ENCODE measurements around the gene RAB7A.

RAB7A gene

DNA sequence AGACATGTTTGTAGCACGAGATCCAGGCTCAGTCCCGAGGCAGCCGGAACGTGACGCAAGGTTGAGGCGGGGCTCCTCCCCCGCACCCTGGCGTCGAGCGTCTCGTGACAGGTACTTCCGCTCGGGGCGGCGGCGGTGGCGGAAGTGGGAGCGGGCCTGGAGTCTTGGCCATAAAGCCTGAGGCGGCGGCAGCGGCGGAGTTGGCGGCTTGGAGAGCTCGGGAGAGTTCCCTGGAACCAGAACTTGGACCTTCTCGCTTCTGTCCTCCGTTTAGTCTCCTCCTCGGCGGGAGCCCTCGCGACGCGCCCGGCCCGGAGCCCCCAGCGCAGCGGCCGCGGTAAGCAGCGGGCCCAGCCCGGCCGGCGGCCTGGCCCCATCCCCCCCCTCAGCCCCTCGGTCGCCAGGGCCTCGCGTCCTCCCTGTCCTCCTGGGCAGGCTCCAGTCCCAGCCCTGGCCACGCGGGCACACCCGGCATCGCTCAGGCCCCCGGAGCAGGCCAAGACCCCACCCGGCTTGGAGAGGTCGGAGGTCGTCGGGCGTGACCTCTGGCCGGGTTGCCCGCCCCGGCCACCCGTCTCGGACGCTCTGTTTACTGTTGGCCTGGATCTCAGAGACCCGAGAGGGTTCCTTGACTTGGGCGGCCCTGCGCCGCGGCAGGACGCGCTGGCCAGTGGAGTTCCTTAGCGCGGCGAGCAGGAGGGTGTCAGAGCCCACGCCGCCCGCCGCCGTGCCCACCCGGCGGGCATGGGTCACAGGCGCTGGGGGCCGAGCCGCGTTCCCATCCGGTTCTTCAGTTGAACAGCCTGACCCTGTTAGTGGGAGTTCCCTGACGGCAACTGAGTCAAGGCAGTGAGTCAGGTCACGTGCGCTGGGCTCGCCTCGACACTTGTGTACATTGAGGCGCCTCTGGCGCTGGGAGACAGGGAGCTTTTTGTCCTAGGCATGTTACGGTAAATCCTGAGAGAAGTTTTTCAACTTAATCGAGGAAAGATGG, at the start of gene RAB7A:
RAB7A (plus strand) TSS at position 161 of the 994 bp plus-strand sequence. CDS start 69,185 bp downstream, outside the sequence.
- DNase-seq (ENCODE audit: extremely low read depth in 1 of 2, low read depth in 1 of 2), result peak; percentile 95 to 96

- no peak for DNase-seq (ENCODE audit: extremely low read depth in 1 of 2, low read depth in 1 of 2)
Measured at GRCh38 chr3:128679338-128679737, 46.6 kb upstream of the RAB7A start.

DNA sequence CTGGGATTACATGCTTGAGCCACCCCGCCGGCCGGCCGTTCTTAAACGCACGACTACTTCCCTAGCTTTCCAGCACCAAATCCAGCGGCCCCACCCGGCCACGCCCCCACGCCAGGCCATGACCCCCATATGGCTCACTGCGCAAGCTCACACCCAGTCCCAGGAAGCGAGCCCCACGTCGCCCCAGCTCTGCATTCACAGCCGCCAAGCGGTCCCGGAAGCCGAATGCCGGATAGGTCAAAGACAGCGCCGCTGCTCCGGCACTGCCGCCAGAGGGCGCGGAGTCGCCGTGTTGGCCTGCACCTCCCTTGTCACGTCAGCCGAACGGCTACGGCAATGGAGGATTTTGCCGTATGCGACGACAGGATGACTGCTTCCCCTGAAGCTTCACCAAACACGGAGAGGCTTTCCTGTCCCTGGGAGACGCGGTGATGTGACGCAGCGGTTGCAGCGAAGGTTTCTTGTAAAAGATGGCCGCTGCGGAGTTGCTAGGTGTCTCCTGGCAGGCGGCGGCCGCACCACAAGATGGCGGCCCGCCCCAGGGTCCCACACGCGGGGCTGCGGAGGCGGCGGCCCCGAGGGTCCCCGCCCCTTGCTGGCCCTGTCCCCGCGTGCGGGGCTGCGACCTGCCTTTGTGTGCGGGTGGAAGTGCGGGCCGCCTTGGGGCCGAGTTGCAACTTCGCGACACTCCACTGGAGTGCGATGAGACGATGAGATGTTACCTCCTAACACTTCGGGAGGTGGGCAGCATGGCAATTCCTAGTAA, 45.2 kb upstream of the RAB7A start:
- DNase-seq (ENCODE audit: extremely low read depth in 1 of 2, low read depth in 1 of 2), result peak; percentile 95 to 98

DNA sequence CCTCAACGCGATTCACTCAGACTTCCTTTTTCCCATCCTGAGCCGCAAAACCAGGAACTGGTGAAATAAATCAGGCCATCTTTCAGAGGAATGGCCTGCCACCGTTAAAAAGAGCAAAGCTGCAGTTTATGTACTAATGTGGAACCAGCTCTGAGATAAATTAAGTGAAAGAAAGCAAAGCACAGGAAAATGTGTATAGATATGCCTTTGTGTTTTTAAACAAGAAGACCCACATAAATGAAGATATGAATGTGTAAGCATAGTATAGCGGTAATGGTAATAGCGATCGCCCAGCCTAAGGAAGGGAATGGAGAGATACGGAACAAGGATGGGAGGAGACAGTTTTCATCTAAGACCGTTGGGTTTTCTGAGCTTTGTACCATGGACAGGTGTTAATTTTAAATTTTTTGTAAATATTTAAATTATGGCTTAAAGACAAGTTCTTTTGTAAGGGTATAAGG, 44.6 kb upstream of the RAB7A start:
- no peak for DNase-seq (ENCODE audit: extremely low read depth in 1 of 2, low read depth in 1 of 2)

- no peak for DNase-seq (ENCODE audit: extremely low read depth in 1 of 2, low read depth in 1 of 2)
Measured at GRCh38 chr3:128683957-128684356, 42.0 kb upstream of the RAB7A start.

GRCh38 chr3:128684986-128685726, 40.8 kb upstream of the RAB7A start:
- no peak for DNase-seq (ENCODE audit: extremely low read depth in 1 of 2, low read depth in 1 of 2)

DNA sequence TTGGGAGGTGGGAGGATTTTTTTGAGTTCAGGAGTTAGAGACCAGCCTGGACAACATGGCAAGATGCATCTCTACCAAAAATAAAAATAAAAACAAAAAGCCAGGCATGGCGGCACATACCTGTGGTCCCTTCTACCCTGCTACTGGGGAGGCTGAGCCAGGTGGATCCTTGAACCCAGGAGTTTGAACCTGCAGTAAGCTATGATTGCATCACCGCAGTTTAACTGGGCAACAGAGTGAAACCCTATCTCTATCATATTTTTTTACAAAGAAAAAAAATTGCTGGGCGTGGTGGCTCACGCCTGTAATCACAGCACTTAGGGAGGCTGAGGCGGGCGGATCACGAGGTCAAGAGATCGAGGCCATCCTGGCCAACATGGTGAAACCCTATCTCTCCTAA, 39.5 kb upstream of the RAB7A start:
- no peak for DNase-seq (ENCODE audit: extremely low read depth in 1 of 2, low read depth in 1 of 2)

DNA sequence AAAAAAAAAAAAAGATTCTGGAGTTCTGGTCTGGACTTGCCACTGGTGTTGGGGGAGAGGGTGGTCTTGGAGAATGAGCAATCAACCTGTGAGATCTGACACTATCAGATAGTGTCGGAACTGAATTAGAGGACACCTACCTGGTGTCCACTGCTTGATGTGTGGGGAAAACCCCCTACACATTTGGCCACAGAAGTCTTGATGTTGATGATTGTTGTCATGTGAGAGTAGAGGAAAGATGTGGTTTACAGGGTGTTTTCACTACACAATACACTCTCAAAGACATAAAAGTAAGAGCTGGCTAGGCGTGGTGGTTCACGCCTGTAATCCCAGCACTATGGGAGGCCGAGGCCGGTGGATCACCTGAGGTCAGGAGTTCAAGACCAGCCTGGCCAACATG, 36.9 kb upstream of the RAB7A start:
- no peak for DNase-seq (ENCODE audit: extremely low read depth in 1 of 2, low read depth in 1 of 2)

- DNase-seq (ENCODE audit: extremely low read depth in 1 of 2, low read depth in 1 of 2), result no peak
Measured at GRCh38 chr3:128693696-128694095, 32.3 kb upstream of the RAB7A start.

GRCh38 chr3:128697341-128697740, 28.6 kb upstream of the RAB7A start:
- no peak for DNase-seq (ENCODE audit: extremely low read depth in 1 of 2, low read depth in 1 of 2)

GRCh38 chr3:128698211-128699047, 27.6 kb upstream of the RAB7A start:
- no peak for DNase-seq (ENCODE audit: extremely low read depth in 1 of 2, low read depth in 1 of 2)

DNA sequence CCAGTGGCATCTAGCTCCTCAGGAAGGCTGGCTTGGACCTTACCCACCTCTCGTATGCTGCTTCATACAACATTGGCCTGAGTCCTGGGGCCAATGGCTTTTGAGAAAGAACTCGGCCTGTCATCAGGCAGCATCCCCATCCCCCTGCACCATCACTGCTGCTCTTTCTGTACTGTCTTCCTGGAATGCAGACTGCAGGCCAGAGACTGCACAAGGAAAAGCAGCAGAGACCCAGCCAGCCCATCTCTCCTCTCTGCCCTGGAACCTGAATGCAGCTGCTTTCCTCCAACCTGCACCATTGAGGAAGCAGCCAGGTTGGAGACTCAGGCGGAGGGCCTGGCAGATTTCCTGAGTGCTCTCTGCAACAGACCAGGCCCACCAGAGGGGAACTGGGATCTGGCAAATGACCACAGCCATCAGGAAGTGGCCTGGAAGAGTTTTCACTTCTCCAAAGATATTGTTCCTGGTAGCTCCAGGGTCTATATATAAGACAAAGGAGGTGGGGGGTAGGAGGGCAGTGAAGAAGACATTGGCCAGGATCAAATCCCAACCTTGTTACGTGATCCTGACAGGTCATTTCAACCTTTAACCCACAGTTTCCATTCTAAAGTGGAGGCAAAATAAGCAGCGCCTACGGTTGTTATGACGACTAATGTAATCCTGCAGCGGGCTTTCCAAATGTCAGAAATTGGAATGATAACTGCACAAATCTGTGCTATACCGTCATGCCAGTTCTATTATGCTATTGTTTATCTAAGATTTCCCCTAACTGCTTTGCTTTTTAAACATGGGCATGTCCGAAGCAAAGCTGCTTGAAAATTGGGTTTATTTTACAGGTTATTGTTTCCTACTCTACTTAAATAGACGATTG, 24.4 kb upstream of the RAB7A start:
- DNase-seq (ENCODE audit: extremely low read depth in 1 of 2, low read depth in 1 of 2), result no peak

DNA sequence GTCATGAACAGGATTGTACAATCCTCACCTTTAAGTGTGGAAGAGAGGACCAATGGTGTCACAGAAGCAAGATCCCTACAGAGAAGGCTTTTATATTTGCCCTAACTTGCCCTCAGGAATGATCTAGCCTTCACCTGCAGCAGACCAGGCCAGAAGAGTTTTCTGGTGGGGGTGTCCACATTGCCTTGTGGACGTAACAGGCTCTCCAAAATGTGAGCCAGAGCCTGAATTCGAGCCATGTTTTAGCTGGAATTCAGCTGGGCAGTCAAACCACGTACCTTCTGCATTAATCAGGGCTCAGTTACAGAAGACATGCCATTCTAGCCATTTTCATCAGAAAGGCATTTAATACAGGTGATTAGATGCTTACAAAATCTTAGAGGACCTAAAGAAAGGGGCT, 23.6 kb upstream of the RAB7A start:
- DNase-seq (ENCODE audit: extremely low read depth in 1 of 2, low read depth in 1 of 2), result no peak

- DNase-seq (ENCODE audit: extremely low read depth in 1 of 2, low read depth in 1 of 2), result no peak
Measured at GRCh38 chr3:128703561-128703960, 22.4 kb upstream of the RAB7A start.

- no peak for DNase-seq (ENCODE audit: extremely low read depth in 1 of 2, low read depth in 1 of 2)
Measured at GRCh38 chr3:128706086-128706615, 19.8 kb upstream of the RAB7A start.

DNA sequence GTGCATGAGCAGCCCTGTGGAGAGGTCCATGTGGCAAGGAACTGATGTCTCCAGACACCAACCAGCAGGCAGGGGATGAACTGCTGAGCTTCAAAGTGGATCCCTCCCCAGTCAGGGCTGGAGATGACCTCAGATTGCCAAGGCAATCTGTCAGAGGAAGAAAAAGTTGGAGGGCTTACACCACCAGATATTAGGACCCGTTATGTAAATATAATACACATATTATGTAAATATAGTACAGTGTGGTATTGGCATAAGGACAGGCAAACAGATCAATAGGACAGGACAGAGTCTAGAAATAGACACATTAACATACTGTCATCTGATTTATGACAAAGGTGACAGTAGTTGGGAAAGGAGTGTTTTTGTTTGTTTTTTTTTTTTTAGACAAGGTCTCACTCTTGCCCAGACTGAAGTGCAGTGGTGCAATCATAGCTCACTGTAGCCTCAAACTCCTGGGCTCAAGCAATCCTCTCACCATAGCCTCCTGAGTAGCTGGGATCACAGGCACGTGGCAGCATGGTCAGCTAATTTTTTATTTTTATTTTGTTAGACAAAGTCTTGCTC, 18.0 kb upstream of the RAB7A start:
- DNase-seq (ENCODE audit: extremely low read depth in 1 of 2, low read depth in 1 of 2), result no peak

GRCh38 chr3:128709038-128709437, 16.9 kb upstream of the RAB7A start:
- no peak for DNase-seq (ENCODE audit: extremely low read depth in 1 of 2, low read depth in 1 of 2)

GRCh38 chr3:128709506-128710210, 16.3 kb upstream of the RAB7A start:
- DNase-seq (ENCODE audit: extremely low read depth in 1 of 2, low read depth in 1 of 2), result no peak

All from stimulated activated CD8-positive, alpha-beta memory T cell treated with anti-CD3 and anti-CD28 coated beads, Interleukin-7, amount 100 ng/mL, for 48 hours (primary cell).